SK-N-MC (cell line): ENCODE measurements around the gene MUTYH.
"Not testable (repeated sequence)": the region's sequence is repeated elsewhere in the genome, so short reads cannot be mapped to it uniquely, and the experiment has no call there.

Source experiments
- DNase-seq: peaks from one replicate; pipeline ENCODE4 v3.0.0-alpha.2; 2011; ENCODE audit warnings: low read depth, low spot score
- H3K27ac ChIP-seq: fragments of 200-600 bp; sonication (generic); 2 replicates; pipeline ENCODE4 v1.5.1; 2016; ENCODE audit warnings: mixed run types
- H3K36me3 ChIP-seq: fragments of 200-600 bp; sonication (generic); 2 replicates; pipeline ENCODE4 v1.6.1; 2017; ENCODE audit warnings: antibody characterized with exemption, low read length, mixed read lengths; ENCODE audit not compliant: insufficient read depth
- H3K4me3 ChIP-seq: fragments of 200-600 bp; sonication (generic); 2 replicates; pipeline ENCODE4 v1.5.1; 2016
- H3K9ac ChIP-seq: fragments of 200-600 bp; sonication (generic); 2 replicates; pipeline ENCODE4 v1.8.0; 2017; ENCODE audit warnings: mixed run types, mixed read lengths; ENCODE audit not compliant: insufficient read length
- H3K9me3 ChIP-seq: fragments of 200-600 bp; sonication (generic); 2 replicates; pipeline ENCODE4 v1.6.1; 2017; ENCODE audit warnings: low read depth, mild to moderate bottlenecking, antibody characterized with exemption, low read length, moderate library complexity, mixed read lengths
- EZH2 ChIP-seq: fragments of 200-600 bp; sonication (generic); IDR thresholded peaks from one replicate; pipeline ENCODE4 v1.6.1; 2017; ENCODE audit warnings: antibody characterized with exemption
- FOXP2 ChIP-seq: optimal IDR thresholded peaks from 2 replicates; pipeline ENCODE3; 2011; ENCODE audit warnings: mild to moderate bottlenecking, moderate library complexity; ENCODE audit not compliant: insufficient read depth; ENCODE audit errors: extremely low read length, control extremely low read depth
- POLR2AphosphoS5 ChIP-seq: IDR thresholded peaks from 2 replicates; pipeline ENCODE4 v1.6.1; 2012; ENCODE audit warnings: mild to moderate bottlenecking, low read depth, low read length, borderline replicate concordance

The MUTYH gene

DNA sequence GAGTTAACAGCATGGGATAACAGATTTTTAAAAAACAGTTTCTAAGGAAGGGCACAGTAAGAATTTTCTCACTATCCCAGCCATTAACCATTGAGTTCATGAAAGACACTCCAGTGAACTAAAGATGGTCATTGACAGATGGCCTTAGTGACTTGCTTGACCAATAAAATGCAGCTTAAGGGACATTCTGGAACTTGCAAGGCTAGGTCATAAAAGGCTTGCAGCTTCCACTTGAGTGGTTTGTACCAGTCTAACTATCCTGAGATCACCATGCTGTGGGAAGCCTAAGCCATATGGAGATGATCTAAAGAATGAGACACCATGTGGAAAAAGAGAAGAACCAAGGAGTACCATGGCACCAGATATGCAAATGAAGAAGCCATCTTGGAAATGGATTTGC, 37.9 kb upstream of the MUTYH start:
- Histone ChIP-seq H3K4me3 (no peak overlapping the region), H3K9ac (no peak overlapping the region), H3K36me3 (no peaks in the 10 kb centered on the region), H3K27ac (no peak overlapping the region), H3K9me3 (no peaks in the 10 kb centered on the region)
- DNase-seq: no peak
- TF ChIP-seq EZH2 (no peak), POLR2AphosphoS5 (no peak), FOXP2 (no peak)

DNA sequence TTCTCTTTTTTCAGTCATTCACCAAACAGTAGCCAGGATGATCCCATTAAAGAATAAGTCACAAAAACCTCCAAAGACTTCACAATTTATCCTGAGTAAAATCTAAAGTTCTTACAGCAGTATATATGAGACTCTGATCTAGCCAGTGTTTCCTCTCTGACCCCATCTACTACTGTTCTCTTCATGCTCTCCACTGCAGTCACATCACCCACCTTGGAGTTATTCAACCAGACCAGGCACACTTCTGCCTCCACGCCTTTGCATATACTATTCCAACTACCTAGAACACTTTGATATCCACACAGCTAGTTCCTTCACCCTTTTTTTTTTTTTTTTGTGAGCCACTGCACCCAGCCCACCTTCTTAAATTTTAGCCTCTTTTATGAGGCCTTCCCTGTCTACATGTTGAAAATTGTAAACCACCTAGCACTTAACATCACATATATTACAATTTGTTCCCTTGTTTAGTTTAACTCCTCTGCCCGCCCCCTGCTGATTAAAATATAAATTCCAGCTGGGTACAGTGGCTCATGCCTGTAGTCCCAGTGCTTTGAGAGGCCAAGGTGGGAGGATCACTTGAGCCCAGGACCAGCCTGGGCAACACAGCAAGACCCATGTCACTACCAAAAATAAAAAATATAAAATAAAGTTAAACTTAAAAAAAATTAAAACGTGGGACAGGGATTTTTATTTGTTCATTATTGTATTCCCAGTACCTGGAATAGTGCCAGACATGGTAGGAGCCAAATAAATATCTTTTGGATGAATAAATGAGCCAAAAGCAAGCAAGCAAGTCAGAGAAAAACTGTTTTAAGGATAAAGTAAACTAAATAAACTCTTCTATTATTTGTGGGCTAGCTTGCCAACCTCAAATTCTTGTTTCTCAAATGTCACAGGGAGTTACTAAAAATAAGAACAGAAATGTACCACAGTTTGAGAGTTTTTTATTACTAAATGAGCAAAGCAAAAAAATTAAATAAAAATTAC, 35.2 kb upstream of the MUTYH start:
- no peak for TF ChIP-seq FOXP2
- no peak for TF ChIP-seq POLR2AphosphoS5
- no peak for TF ChIP-seq EZH2
- no peak for DNase-seq
- H3K27ac ChIP-seq: no peak overlapping the region
- H3K9me3 ChIP-seq: no peaks in the 10 kb centered on the region
- H3K9ac ChIP-seq: no peak overlapping the region
- no peaks in the 10 kb centered on the region for H3K36me3 ChIP-seq
- no peak overlapping the region for H3K4me3 ChIP-seq

DNA sequence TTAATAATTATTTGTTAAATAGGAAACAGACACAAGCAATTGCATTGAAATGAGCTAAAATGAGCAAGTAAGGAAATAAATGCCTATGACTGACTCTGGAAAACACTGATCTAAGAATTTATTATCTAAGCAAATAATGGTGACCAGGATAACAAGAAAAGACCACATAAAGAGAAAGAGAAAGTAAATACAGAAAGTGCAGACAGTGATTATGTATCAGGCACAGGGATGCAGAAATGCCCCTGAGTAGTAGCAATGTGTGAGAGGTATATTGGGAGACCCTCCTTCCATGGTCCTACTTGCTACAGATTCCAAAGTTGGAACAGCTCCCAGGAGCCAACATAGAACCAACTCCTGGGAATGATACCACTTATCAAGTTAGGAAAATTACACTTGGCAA, 33.3 kb upstream of the MUTYH start:
- H3K27ac ChIP-seq: no peak overlapping the region
- no peak overlapping the region for H3K4me3 ChIP-seq
- H3K36me3 ChIP-seq: no peaks in the 10 kb centered on the region
- H3K9me3 ChIP-seq: no peaks in the 10 kb centered on the region
- DNase-seq: no peak
- no peak for TF ChIP-seq EZH2
- TF ChIP-seq FOXP2: no peak
- no peak for TF ChIP-seq POLR2AphosphoS5
- H3K9ac ChIP-seq: no peak overlapping the region

DNA sequence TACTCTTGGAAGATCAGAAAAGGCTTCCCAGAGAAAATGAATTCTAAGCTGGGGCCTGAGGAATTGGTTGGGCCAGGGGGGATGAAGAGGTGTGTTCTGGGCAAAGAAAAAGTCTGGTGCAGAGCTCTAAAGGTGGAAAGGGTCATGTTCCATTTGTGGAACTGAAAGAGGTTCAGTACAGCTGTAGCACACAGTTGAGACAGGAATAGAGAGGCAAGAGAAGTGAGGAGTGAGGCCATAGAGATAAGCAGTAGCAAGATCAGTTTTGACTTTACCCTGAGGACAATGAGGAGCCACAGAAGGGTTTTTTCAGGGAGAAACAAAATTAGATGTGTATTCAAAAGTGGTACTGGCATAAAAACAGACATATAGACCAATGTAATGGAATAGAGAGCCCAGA, 30.3 kb upstream of the MUTYH start:
- no peak for DNase-seq
- H3K9ac ChIP-seq: no peak overlapping the region
- no peaks in the 10 kb centered on the region for H3K9me3 ChIP-seq
- H3K27ac ChIP-seq: no peak overlapping the region
- TF ChIP-seq FOXP2 (no peak), POLR2AphosphoS5 (no peak), EZH2 (no peak)
- no peaks in the 10 kb centered on the region for H3K36me3 ChIP-seq
- no peak overlapping the region for H3K4me3 ChIP-seq

DNA sequence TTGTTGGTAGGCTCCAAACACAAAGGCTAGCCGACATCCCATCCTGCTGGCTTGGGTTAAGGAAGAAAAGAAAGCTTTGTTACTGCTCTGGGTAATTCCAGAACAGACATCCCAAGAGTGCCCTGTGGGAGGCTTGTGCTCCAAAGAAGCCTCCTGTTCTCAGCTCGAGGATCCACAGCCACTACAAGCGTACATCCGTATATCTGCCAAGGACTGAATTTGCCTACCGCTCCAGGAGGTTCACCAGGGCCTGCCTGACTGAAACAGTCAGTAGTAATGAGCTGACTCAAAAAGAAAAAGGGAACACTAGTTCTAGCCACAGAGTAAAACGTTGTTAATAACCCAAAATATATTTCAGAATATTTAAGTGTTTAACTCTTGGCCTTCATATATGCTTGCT, 24.8 kb upstream of the MUTYH start:
- H3K9ac ChIP-seq: no peak overlapping the region
- no peak overlapping the region for H3K27ac ChIP-seq
- H3K4me3 ChIP-seq: no peak overlapping the region
- TF ChIP-seq EZH2 (no peak), POLR2AphosphoS5 (no peak), FOXP2 (no peak)
- H3K36me3 ChIP-seq: no peaks in the 10 kb centered on the region
- no peak for DNase-seq
- no peaks in the 10 kb centered on the region for H3K9me3 ChIP-seq

DNA sequence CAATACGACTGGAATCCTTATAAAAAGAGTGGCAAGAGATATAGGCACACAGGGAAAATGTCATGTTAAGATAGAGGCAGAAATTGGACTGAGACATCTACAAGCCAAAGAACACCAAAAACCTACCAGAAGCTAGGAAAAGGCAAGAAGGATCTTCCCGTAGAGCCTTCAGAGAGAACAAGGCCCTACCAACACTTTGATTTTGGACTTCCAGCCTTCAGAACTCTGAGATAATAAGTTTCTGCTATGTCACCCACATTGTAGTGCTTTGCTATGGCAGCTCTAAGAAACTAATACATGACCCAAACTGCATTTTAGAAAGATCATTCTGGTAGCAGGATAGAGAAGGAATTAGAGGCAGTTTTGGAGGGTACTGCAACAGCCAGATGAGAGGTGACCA, 24.1 kb upstream of the MUTYH start:
- DNase-seq: no peak
- Histone ChIP-seq H3K4me3 (no peak overlapping the region), H3K9ac (no peak overlapping the region), H3K27ac (no peak overlapping the region), H3K9me3 (no peaks in the 10 kb centered on the region), H3K36me3 (no peaks in the 10 kb centered on the region)
- TF ChIP-seq POLR2AphosphoS5: no peak

DNA sequence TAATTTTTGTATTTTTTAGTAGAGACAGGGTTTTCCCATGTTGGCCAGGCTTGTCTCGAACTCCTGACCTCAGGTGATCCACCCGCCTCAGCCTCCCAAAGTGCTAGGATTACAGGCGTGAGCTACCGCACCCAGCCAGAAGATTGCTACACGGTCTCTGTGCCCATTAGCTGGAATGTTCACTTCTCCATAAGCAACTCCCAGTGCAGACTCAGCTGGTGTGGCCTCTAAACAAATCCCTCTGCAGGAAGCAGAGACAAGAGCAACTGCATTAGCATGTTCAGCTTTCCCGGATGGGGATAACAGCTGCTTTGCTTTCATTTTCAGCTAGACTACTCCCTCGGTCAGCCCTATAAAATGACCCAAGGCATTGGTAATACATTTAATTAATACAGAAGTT, 20.7 kb upstream of the MUTYH start:
- DNase-seq, H3K4me3 ChIP-seq, H3K9ac ChIP-seq, H3K36me3 ChIP-seq, H3K9me3 ChIP-seq, H3K27ac ChIP-seq: not testable (repeated sequence)

DNA sequence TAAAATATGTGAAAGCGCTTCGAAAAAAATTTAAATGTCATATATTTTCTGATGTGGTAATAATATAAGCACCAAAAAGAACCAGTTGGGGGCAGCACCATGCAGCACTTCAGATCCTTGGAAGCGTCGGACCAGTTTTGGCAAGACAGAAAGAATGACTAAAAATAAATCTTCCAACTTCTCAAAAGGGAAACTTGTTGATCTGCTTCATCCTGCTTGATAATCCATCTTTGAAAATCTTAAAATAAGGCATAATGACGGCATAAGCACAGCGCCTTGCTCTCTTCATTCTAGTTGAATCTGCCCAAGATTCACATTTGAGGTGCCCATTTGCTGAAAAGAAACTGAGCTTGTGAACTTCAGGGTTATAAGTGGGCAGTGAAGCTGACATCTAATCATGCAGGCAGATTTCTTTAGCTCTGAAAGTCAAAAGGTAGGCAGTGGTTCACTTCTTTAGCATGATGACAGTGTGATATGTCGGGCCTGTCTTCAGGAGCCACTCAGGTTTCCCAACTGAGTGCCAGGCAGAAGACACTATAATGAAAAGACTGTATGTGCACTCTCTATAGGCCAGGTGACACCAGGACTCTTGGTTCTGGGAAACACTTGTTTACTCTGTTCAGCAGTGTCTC, 19.8 kb upstream of the MUTYH start:
- TF ChIP-seq POLR2AphosphoS5: no peak
- TF ChIP-seq FOXP2: no peak
- TF ChIP-seq EZH2: no peak
- no peak overlapping the region for H3K27ac ChIP-seq
- peak; percentile 50 for DNase-seq
- H3K36me3 ChIP-seq: no peaks in the 10 kb centered on the region
- H3K9ac ChIP-seq: no peak overlapping the region
- 0 out of 2 replicates have a peak overlapping the region, but pooled peaks have one; percentile 20 for H3K4me3 ChIP-seq
- no peaks in the 10 kb centered on the region for H3K9me3 ChIP-seq
